GM12872 (cell line): ENCODE measurements around the gene FCGR3A.
"Not testable (repeated sequence)": the region's sequence is repeated elsewhere in the genome, so short reads cannot be mapped to it uniquely, and the experiment has no call there.

Experiments
- TF ChIP-seq, protein P1 (sequence below): IDR thresholded peaks from 3 replicates; pipeline ENCODE4 v1.5.1; 2011; ENCODE audit warnings: low read depth, mild to moderate bottlenecking, low read length, moderate library complexity; ENCODE audit not compliant: insufficient read depth

Gene FCGR3A

GRCh38 chr1:161549652-161550051, at the start of gene FCGR3A:
Gene FCGR3A (minus strand): TSS chr1:161549818. CDS start chr1:161549736, 82 bp downstream.
- TF ChIP-seq, protein P1, sequence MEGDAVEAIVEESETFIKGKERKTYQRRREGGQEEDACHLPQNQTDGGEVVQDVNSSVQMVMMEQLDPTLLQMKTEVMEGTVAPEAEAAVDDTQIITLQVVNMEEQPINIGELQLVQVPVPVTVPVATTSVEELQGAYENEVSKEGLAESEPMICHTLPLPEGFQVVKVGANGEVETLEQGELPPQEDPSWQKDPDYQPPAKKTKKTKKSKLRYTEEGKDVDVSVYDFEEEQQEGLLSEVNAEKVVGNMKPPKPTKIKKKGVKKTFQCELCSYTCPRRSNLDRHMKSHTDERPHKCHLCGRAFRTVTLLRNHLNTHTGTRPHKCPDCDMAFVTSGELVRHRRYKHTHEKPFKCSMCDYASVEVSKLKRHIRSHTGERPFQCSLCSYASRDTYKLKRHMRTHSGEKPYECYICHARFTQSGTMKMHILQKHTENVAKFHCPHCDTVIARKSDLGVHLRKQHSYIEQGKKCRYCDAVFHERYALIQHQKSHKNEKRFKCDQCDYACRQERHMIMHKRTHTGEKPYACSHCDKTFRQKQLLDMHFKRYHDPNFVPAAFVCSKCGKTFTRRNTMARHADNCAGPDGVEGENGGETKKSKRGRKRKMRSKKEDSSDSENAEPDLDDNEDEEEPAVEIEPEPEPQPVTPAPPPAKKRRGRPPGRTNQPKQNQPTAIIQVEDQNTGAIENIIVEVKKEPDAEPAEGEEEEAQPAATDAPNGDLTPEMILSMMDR = no peak

DNA sequence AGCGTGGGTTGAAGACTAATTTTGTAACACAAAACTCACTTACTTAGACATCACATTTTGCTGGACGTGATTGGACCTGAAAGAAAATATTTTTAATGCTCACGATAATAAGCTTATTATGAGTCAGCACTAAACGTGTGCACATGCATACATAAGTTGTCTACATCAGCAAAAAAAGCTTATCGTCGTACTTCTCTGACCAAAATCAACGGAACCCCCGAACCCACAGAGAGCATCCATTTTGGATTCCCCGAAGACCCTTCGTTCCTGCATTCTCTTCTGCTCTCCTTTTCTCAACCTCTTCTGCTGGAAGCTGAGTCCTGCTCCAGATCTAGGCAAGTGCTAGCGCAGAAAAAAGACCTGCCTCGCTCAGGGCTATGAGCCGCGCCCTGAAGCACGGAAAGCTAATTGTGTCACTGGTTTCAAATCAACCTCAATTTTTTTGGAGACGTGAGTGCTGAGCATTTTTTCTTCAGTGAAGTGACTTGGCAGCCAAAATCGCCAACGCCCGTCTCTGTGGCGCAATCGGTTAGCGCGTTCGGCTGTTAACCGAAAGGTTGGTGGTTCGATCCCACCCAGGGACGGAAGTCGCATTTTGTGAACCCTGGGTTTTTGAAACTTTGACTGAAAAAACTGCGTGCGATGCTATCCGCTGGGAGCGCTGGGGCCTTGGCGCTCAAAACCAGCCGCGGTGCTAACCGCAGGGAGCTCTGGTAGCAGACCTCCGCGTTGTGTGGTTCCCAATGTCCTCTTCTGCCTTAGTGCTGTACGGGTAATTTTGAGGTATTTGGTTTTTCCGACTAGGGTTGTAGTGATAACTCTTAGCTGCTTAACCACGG, 9.7 kb downstream of the FCGR3A start:
- TF ChIP-seq, protein P1 = 0 out of 3 replicates have a peak, but pooled peaks have one; percentile 14

GRCh38 chr1:161531986-161532643, 17.5 kb downstream of the FCGR3A start:
- TF ChIP-seq, protein P1 = no peak

DNA sequence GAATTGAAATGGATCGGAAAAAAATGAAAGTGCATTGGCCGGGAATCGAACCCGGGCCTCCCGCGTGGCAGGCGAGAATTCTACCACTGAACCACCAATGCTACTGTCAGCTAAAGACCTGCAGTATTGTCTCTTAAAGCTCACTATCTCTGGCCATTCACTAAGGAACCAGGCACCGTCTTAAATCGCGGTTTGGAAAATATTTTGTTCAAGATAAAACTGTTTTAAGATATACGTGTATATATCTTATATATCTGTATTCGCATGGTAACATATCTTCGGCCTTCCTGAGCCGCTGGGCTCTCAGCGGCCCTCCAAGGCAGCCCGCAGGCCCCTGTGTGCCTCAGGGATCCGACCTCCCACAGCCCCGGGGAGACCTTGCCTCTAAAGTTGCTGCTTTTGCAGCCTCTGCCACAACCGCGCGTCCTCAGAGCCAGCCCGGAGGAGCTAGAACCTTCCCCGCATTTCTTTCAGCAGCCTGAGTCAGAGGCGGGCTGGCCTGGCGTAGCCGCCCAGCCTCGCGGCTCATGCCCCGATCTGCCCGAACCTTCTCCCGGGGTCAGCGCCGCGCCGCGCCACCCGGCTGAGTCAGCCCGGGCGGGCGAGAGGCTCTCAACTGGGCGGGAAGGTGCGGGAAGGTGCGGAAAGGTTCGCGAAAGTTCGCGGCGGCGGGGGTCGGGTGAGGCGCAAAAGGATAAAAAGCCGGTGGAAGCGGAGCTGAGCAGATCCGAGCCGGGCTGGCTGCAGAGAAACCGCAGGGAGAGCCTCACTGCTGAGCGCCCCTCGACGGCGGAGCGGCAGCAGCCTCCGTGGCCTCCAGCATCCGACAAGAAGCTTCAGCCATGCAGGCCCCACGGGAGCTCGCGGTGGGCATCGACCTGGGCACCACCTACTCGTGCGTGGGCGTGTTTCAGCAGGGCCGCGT, 25.5 kb downstream of the FCGR3A start, which contains the start of gene HSPA6:
HSPA6 (plus strand) TSS at position 724 of the 925 bp plus-strand sequence; CDS start at position 843, 119 bp downstream.
- TF ChIP-seq, protein P1 = not testable (repeated sequence)

- TF ChIP-seq, protein P1 = no peak
Measured at GRCh38 chr1:161511756-161512060, 37.9 kb downstream of the FCGR3A start.

DNA sequence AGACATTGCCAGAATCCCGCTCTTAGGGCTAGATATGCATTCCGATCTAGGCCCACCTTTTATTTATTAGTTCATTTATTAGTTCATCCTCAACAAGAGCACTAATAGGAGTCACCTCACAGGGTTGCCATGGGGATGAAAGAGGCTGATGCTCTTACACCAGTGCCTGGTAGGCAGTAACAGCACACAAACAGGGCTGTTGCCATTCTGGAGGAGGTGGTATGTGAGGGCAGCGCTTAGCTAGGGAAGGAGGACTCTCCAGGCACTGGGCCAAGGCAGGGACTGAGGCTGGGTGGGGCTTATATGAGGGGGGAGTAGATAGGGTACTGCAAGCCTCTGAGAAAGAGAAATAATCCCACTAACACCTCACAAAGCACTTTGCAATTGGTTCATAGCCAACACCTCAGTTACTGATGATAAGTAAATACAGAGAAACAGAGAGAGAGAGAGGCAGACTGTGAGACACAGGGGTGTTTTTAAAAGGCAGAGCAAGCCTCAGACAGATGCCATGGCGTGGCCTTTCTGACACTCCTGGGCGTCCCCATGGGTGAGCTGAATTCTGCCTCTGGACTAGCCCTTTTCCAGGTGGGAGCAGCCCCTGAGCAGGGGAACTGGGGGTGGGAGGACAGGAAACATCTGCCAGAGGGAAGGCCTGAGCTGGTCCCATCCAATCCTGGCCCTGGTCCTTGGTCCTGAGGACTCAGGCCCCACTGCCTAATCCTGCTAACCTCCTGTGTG, 38.4 kb downstream of the FCGR3A start:
- TF ChIP-seq, protein P1 = no peak

DNA sequence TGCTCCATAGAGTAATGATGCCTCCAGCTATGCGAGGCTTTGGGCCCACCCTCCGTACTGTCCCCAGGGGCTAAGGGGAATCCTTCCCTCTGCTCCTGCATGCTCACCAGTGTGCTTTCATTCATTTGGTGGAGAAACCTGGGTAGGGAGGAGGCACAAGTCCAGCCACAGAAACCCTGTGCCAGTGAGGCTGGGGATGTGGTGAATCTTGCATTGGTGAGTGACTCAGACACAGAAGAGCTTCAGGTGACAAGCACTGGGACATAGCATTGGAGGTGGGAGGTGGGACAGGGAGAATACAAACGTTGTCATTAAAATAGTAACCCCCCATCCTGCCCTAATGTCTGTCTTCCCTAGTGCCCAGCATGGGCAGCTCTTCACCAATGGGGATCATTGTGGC, 39.1 kb downstream of the FCGR3A start:
- TF ChIP-seq, protein P1 = no peak
